Subcutaneous abdominal adipose tissue (tissue), 5 donors: ENCODE results near the gene APOC3.
A peak's percentile ranks its signal among the peaks of the same experiment; 100 is the strongest.
"Not testable (repeated sequence)": the region's sequence is repeated elsewhere in the genome, so short reads cannot be mapped to it uniquely, and the experiment has no call there.

Experiments
- H3K27ac ChIP-seq: one replicate; pipeline ENCODE4 v1.7.0; 2013; ENCODE audit warnings: low read depth, mild to moderate bottlenecking, inconsistent platforms, low read length, moderate library complexity
- H3K27me3 ChIP-seq, 5 donors: one replicate each; pipeline ENCODE4 v1.7.0; 2013; ENCODE audit warnings: low read length in 5 of 5, inconsistent platforms in 1 of 5; ENCODE audit not compliant: control insufficient read depth in 5 of 5, insufficient read depth in 4 of 5
- H3K36me3 ChIP-seq, 5 donors: one replicate each; pipeline ENCODE4 v1.7.0; 2013; ENCODE audit warnings: low read length in 5 of 5; ENCODE audit not compliant: control insufficient read depth in 5 of 5, insufficient read depth in 5 of 5
- H3K4me1 ChIP-seq, 5 donors: one replicate each; pipeline ENCODE4 v1.7.0; 2013; ENCODE audit warnings: low read length in 5 of 5, mild to moderate bottlenecking in 3 of 5, moderate library complexity in 1 of 5; ENCODE audit not compliant: control insufficient read depth in 5 of 5, insufficient read depth in 5 of 5
- H3K4me3 ChIP-seq, 5 donors: one replicate each; pipeline ENCODE4 v1.7.0; 2013; ENCODE audit warnings: low read length in 5 of 5, low read depth in 1 of 5
- H3K9ac ChIP-seq, 5 donors: one replicate each; pipeline ENCODE4 v1.7.0; 2013; ENCODE audit warnings: low read length in 5 of 5, mild to moderate bottlenecking in 4 of 5, moderate library complexity in 3 of 5
- H3K9me3 ChIP-seq, 5 donors: one replicate each; pipeline ENCODE4 v1.7.0; 2013; ENCODE audit warnings: low read length in 5 of 5; ENCODE audit not compliant: control insufficient read depth in 5 of 5
- donor health status: healthy.
- donor health status: healthy.
- donor health status: healthy.
- donor health status: healthy.
- donor health status: healthy.

APOC3 gene

GRCh38 chr11:116828632-116829524, 829 bp upstream of the APOC3 start:
- Histone ChIP-seq H3K9ac (no peak overlapping the region), H3K4me1 (peaks cover 0 to 10% (median 8%) of the 10 kb centered on the region in 5 donors), H3K9me3 (no peaks in the 10 kb centered on the region), H3K4me3 (no peak overlapping the region), H3K36me3 (no peaks in the 10 kb centered on the region), H3K27ac (no peak overlapping the region), H3K27me3 (no peaks in the 10 kb centered on the region)

DNA sequence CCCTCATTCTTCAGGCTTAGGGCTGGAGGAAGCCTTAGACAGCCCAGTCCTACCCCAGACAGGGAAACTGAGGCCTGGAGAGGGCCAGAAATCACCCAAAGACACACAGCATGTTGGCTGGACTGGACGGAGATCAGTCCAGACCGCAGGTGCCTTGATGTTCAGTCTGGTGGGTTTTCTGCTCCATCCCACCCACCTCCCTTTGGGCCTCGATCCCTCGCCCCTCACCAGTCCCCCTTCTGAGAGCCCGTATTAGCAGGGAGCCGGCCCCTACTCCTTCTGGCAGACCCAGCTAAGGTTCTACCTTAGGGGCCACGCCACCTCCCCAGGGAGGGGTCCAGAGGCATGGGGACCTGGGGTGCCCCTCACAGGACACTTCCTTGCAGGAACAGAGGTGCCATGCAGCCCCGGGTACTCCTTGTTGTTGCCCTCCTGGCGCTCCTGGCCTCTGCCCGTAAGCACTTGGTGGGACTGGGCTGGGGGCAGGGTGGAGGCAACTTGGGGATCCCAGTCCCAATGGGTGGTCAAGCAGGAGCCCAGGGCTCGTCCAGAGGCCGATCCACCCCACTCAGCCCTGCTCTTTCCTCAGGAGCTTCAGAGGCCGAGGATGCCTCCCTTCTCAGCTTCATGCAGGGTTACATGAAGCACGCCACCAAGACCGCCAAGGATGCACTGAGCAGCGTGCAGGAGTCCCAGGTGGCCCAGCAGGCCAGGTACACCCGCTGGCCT, 641 bp downstream of the APOC3 start:
- no peak overlapping the region for H3K4me3 ChIP-seq
- H3K27me3 ChIP-seq = no peaks in the 10 kb centered on the region
- H3K27ac ChIP-seq = no peak overlapping the region
- no peak overlapping the region for H3K9ac ChIP-seq
- no peaks in the 10 kb centered on the region for H3K36me3 ChIP-seq
- peaks cover 2 to 17% (median 16%) of the 10 kb centered on the region in 5 donors for H3K4me1 ChIP-seq
- H3K9me3 ChIP-seq = no peaks in the 10 kb centered on the region

DNA sequence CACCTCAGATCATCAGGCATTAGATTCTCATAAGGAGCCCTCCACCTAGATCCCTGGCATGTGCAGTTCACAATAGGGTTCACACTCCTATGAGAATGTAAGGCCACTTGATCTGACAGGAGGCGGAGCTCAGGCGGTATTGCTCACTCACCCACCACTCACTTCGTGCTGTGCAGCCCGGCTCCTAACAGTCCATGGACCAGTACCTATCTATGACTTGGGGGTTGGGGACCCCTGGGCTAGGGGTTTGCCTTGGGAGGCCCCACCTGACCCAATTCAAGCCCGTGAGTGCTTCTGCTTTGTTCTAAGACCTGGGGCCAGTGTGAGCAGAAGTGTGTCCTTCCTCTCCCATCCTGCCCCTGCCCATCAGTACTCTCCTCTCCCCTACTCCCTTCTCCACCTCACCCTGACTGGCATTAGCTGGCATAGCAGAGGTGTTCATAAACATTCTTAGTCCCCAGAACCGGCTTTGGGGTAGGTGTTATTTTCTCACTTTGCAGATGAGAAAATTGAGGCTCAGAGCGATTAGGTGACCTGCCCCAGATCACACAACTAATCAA, 2.2 kb downstream of the APOC3 start:
- H3K4me1 ChIP-seq = peaks cover 2 to 30% (median 28%) of the 10 kb centered on the region in 5 donors
- no peaks in the 10 kb centered on the region for H3K27me3 ChIP-seq
- no peaks in the 10 kb centered on the region for H3K9me3 ChIP-seq
- H3K9ac ChIP-seq = no peak overlapping the region
- H3K4me3 ChIP-seq = no peak overlapping the region
- H3K36me3 ChIP-seq = no peaks in the 10 kb centered on the region
- H3K27ac ChIP-seq = no peak overlapping the region

GRCh38 chr11:116832350-116833290, 2.9 kb downstream of the APOC3 start:
- H3K27ac ChIP-seq = no peak overlapping the region
- no peaks in the 10 kb centered on the region for H3K9me3 ChIP-seq
- H3K36me3 ChIP-seq = no peaks in the 10 kb centered on the region
- no peak overlapping the region for H3K4me3 ChIP-seq
- H3K4me1 ChIP-seq = peaks cover 2 to 32% (median 28%) of the 10 kb centered on the region in 5 donors
- H3K9ac ChIP-seq = no peak overlapping the region
- H3K27me3 ChIP-seq = no peaks in the 10 kb centered on the region

GRCh38 chr11:116833491-116833815, 3.7 kb downstream of the APOC3 start:
- no peak overlapping the region for H3K27ac ChIP-seq
- no peaks in the 10 kb centered on the region for H3K9me3 ChIP-seq
- H3K4me3 ChIP-seq = no peak overlapping the region
- no peaks in the 10 kb centered on the region for H3K27me3 ChIP-seq
- H3K36me3 ChIP-seq = no peaks in the 10 kb centered on the region
- H3K9ac ChIP-seq = no peak overlapping the region
- peaks cover 2 to 32% (median 28%) of the 10 kb centered on the region in 5 donors for H3K4me1 ChIP-seq

DNA sequence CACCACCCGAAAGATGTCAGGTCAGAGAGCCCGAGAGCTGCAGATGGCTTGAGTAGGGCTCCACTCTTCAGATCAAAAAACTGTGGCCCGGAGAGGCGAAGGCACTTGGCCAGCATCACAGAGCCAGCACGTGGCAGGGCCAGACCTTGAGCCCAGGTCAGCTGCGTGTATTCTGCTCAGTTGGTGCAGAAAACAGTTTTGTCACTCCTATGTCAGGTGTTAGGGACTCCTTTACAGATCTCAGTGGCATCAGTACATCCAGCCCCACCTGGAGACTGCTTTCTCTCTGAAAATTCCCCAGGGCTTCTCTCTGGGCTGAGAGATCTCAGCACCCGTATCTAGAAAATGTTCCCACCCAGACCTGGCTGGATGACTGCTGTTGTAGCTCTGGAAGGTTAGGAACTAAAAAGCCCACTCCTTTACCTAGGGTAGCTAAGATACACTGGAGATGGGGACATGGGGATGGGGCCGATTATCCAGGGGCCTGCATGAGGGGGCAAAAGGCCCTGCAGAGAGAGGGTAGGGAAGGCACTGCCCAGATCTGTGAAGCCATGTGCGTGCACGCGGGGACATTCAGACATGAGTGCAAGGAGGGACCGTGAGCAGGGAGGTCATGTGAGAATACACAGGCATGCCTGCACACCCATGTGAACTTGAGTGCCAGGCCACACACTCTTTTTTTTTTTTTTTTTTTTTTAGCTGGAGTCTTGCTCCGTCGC, 4.3 kb downstream of the APOC3 start:
- Histone ChIP-seq H3K27me3 (no peaks in the 10 kb centered on the region), H3K4me1 (peaks cover 2 to 32% (median 28%) of the 10 kb centered on the region in 5 donors), H3K9ac (no peak overlapping the region), H3K27ac (no peak overlapping the region), H3K4me3 (no peak overlapping the region), H3K9me3 (no peaks in the 10 kb centered on the region), H3K36me3 (no peaks in the 10 kb centered on the region)

DNA sequence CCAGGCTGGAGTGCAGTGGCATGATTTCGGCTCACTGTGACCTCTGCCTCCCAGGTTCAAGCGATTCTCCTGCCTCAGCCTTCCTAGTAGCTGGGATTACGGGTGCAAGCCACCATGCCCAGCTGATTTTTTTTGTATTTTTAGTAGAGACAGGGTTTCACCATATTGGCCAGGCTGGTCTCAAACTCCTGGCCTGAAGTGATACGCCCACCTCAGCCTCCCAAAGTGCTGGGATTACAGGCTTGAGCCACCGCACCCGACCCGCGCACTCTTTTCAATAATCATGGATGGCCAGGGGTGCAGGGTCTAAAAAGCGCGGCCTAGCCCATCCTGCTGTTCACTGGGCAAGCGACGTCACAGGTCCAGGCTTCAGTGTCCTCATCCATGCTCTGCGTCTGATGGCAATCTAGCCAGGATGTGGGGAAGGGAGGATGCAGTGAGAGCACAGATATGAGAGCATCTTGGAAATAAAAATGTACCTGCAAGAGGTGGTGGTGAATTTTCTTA, 4.9 kb downstream of the APOC3 start:
- H3K9ac ChIP-seq, H3K9me3 ChIP-seq, H3K4me3 ChIP-seq, H3K27me3 ChIP-seq, H3K36me3 ChIP-seq, H3K27ac ChIP-seq: not testable (repeated sequence)
- peaks cover 2 to 28% (median 24%) of the 10 kb centered on the region in 5 donors for H3K4me1 ChIP-seq

- Histone ChIP-seq H3K36me3 (no peaks in the 10 kb centered on the region), H3K27me3 (no peaks in the 10 kb centered on the region), H3K27ac (peak overlapping the region; percentile 37), H3K9me3 (no peaks in the 10 kb centered on the region), H3K9ac (peak overlapping the region in 3 of 5 donors; percentile 26 to 43 (median 41)), H3K4me1 (peaks cover 2 to 24% (median 21%) of the 10 kb centered on the region in 5 donors), H3K4me3 (peak overlapping the region; percentile 55 to 62 (median 59))
Measured at GRCh38 chr11:116835042-116835772, 5.5 kb downstream of the APOC3 start.
